GM19438 (cell line): ENCODE measurements around the gene FAM81B.
"Not testable (repeated sequence)": the region's sequence is repeated elsewhere in the genome, so short reads cannot be mapped to it uniquely, and the experiment has no call there.

ENCODE experiments used
- ATAC-seq: cut with Tn5 transposase; IDR thresholded peaks from one replicate; pipeline ENCODE4 v1.9.1; 2021; ENCODE audit warnings: low read depth; ENCODE audit not compliant: unreplicated experiment

The FAM81B gene

GRCh38 chr5:95390812-95391492, at the start of gene FAM81B:
FAM81B (plus strand) TSS chr5:95391366; CDS start chr5:95391390, 24 bp downstream.
- no peak for ATAC-seq

GRCh38 chr5:95341444-95341843, 49.7 kb upstream of the FAM81B start:
- ATAC-seq, result not testable (repeated sequence)

- ATAC-seq, result no peak
Measured at GRCh38 chr5:95347506-95348120, 43.6 kb upstream of the FAM81B start.

GRCh38 chr5:95350631-95351030, 40.5 kb upstream of the FAM81B start:
- no peak for ATAC-seq

GRCh38 chr5:95352691-95353090, 38.5 kb upstream of the FAM81B start:
- no peak for ATAC-seq

GRCh38 chr5:95358320-95358719, 32.8 kb upstream of the FAM81B start:
- no peak for ATAC-seq

GRCh38 chr5:95358848-95359247, 32.3 kb upstream of the FAM81B start:
- no peak for ATAC-seq

- ATAC-seq, result not testable (repeated sequence)
Measured at GRCh38 chr5:95360667-95361066, 30.5 kb upstream of the FAM81B start.

GRCh38 chr5:95365302-95366095, 25.7 kb upstream of the FAM81B start:
- ATAC-seq, result no peak

- no peak for ATAC-seq
Measured at GRCh38 chr5:95369782-95370181, 21.4 kb upstream of the FAM81B start.

- ATAC-seq, result no peak
Measured at GRCh38 chr5:95374061-95374460, 17.1 kb upstream of the FAM81B start.

- no peak for ATAC-seq
Measured at GRCh38 chr5:95375591-95375990, 15.6 kb upstream of the FAM81B start.

- ATAC-seq, result no peak
Measured at GRCh38 chr5:95379133-95379532, 12.0 kb upstream of the FAM81B start.

- no peak for ATAC-seq
Measured at GRCh38 chr5:95380103-95380628, 11.0 kb upstream of the FAM81B start.

GRCh38 chr5:95382801-95383200, 8.4 kb upstream of the FAM81B start:
- ATAC-seq, result no peak

GRCh38 chr5:95384485-95385213, 6.5 kb upstream of the FAM81B start:
- ATAC-seq, result no peak

GRCh38 chr5:95385334-95385733, 5.8 kb upstream of the FAM81B start:
- no peak for ATAC-seq

- not testable (repeated sequence) for ATAC-seq
Measured at GRCh38 chr5:95391965-95392364, 799 bp downstream of the FAM81B start.

- ATAC-seq, result no peak
Measured at GRCh38 chr5:95392593-95393182, 1.5 kb downstream of the FAM81B start.

- ATAC-seq, result no peak
Measured at GRCh38 chr5:95393279-95393678, 2.1 kb downstream of the FAM81B start.
